ENCODE data around the gene CLEC2L.

- TF ChIP-seq, protein P1, sequence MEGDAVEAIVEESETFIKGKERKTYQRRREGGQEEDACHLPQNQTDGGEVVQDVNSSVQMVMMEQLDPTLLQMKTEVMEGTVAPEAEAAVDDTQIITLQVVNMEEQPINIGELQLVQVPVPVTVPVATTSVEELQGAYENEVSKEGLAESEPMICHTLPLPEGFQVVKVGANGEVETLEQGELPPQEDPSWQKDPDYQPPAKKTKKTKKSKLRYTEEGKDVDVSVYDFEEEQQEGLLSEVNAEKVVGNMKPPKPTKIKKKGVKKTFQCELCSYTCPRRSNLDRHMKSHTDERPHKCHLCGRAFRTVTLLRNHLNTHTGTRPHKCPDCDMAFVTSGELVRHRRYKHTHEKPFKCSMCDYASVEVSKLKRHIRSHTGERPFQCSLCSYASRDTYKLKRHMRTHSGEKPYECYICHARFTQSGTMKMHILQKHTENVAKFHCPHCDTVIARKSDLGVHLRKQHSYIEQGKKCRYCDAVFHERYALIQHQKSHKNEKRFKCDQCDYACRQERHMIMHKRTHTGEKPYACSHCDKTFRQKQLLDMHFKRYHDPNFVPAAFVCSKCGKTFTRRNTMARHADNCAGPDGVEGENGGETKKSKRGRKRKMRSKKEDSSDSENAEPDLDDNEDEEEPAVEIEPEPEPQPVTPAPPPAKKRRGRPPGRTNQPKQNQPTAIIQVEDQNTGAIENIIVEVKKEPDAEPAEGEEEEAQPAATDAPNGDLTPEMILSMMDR (conservative IDR thresholded peaks at IDR 0.05), result no peak
- no peak for TF ChIP-seq EZH2 (IDR thresholded peaks at IDR 0.05; ENCODE audit: low read depth)
Observed at GRCh38 chr7:139525239-139525638, 1.8 kb downstream of the CLEC2L start.

Measured in PC-9 (cell line).